ENCODE results near the gene SMIM38. TPM values are rescaled to one million over a fixed set of nuclear protein-coding genes. Genes with fewer than 3 reads are reported as not detected.
A peak's percentile ranks its signal among the peaks of the same experiment; 100 is the strongest.

Gene SMIM38
- total RNA-seq, 1 donor from 2014 or later = not detected

DNA sequence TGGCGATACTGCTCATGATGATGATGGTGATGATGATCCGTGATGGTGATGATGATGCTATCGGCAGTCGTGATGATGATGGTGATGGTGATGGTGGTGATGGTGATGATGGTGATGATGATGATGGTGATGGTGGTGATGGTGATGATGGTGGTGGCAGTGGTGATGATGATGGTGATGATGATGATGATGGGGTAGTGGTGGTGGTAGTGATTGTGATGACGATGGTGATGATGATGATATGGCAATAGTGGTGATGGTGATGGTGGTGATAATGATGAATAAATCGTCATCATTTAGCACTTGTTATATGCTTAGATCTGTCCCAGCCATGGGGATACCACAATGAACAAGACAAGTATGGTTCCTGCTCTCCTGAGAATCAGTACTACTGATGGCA, 39.2 kb downstream of the SMIM38 start:
- Mint-ChIP-seq H3K9me3 (ENCODE audit: unreplicated experiment) (no peaks in the 10 kb centered on the region), H3K4me3 (ENCODE audit: unreplicated experiment) (no peak overlapping the region), H3K4me1 (ENCODE audit: unreplicated experiment) (peaks cover 3% of the 10 kb centered on the region), H3K27ac (ENCODE audit: unreplicated experiment) (no peak overlapping the region), H3K27me3 (ENCODE audit: unreplicated experiment) (peaks cover 5% of the 10 kb centered on the region), H3K36me3 (ENCODE audit: low read depth, unreplicated experiment) (peaks cover 14% of the 10 kb centered on the region)
- no peak for DNase-seq (ENCODE audit: low spot score)
- TF ChIP-seq, protein P1, sequence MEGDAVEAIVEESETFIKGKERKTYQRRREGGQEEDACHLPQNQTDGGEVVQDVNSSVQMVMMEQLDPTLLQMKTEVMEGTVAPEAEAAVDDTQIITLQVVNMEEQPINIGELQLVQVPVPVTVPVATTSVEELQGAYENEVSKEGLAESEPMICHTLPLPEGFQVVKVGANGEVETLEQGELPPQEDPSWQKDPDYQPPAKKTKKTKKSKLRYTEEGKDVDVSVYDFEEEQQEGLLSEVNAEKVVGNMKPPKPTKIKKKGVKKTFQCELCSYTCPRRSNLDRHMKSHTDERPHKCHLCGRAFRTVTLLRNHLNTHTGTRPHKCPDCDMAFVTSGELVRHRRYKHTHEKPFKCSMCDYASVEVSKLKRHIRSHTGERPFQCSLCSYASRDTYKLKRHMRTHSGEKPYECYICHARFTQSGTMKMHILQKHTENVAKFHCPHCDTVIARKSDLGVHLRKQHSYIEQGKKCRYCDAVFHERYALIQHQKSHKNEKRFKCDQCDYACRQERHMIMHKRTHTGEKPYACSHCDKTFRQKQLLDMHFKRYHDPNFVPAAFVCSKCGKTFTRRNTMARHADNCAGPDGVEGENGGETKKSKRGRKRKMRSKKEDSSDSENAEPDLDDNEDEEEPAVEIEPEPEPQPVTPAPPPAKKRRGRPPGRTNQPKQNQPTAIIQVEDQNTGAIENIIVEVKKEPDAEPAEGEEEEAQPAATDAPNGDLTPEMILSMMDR (IDR thresholded peaks at IDR 0.05; ENCODE audit: unreplicated experiment) = no peak

DNA sequence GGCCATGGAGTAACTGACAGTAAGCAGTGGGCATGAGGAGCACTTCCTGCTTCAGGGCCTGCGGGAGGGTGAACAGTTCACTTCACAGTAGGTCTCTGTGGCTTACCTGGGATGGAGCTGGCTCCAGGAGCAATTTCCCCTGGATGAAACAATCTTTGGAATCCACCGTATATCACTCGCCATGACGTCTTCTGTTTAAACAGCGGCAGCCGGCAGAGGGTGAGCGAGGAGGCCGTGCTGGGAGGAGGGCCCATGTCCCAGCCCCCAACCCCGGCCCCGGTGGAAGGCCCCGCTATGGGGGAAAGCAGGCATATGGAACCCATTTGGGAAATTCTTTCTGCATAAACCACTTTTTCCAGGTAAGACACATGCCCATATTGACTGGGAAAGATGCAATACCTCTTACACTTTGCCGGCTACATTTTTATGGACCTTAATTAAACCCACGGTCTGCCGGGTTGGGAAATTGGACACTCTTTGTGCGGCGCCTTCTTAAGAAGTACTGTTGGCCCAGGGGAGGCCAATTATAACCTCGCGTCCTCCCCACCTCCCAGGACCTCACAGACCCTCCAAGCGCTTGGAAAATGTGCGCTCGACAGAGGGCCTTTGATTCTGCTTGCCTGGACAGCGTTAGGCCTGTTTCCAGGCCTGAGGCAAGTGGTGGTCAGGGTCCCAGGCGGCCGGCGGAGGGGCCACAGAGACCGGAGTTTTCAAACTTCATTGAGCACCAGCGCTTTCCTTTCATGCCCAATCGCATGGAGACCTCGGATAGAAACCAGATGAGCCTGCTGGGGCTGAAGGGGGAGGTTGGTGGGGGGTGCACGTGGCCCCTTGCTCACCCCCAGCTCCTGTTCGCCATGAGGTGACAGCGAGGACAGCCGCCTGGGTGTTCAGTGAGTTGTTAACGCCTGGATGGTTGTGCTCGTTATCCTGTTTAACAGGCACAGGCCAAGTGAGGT, 40.4 kb downstream of the SMIM38 start:
- Mint-ChIP-seq H3K4me1 (ENCODE audit: unreplicated experiment) (peaks cover 4% of the 10 kb centered on the region), H3K27ac (ENCODE audit: unreplicated experiment) (no peak overlapping the region), H3K27me3 (ENCODE audit: unreplicated experiment) (peaks cover 5% of the 10 kb centered on the region), H3K9me3 (ENCODE audit: unreplicated experiment) (no peaks in the 10 kb centered on the region), H3K4me3 (ENCODE audit: unreplicated experiment) (no peak overlapping the region), H3K36me3 (ENCODE audit: low read depth, unreplicated experiment) (peaks cover 14% of the 10 kb centered on the region)
- DNase-seq (ENCODE audit: low spot score) = no peak
- TF ChIP-seq, protein P1 (IDR thresholded peaks at IDR 0.05; ENCODE audit: unreplicated experiment) = no peak

DNA sequence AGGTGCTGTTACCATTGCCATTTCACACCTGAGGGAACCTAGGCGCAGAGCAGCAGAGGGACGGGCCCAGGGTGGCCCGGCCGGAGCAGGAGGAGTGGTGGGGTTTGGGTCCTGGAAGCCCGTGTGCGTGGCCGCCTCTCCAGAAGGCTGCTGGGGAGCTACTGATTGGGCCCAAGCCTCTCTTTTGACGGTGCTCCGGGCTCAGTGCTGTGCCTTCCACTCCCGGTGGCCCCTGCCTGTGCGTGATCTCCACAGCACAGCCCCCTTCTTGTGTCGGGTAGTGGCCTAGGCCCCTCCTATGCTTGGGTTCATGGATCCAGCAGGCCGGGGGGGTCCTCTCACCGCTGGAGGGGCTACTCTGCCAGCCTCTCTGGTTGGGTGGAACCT, 41.0 kb downstream of the SMIM38 start:
- H3K4me3 Mint-ChIP-seq (ENCODE audit: unreplicated experiment) = no peak overlapping the region
- H3K4me1 Mint-ChIP-seq (ENCODE audit: unreplicated experiment) = peaks cover 4% of the 10 kb centered on the region
- no peaks in the 10 kb centered on the region for H3K9me3 Mint-ChIP-seq (ENCODE audit: unreplicated experiment)
- no peak overlapping the region for H3K27ac Mint-ChIP-seq (ENCODE audit: unreplicated experiment)
- H3K36me3 Mint-ChIP-seq (ENCODE audit: low read depth, unreplicated experiment) = peaks cover 14% of the 10 kb centered on the region
- TF ChIP-seq, protein P1 (IDR thresholded peaks at IDR 0.05; ENCODE audit: unreplicated experiment) = no peak
- no peak for DNase-seq (ENCODE audit: low spot score)
- peaks cover 8% of the 10 kb centered on the region for H3K27me3 Mint-ChIP-seq (ENCODE audit: unreplicated experiment)

DNA sequence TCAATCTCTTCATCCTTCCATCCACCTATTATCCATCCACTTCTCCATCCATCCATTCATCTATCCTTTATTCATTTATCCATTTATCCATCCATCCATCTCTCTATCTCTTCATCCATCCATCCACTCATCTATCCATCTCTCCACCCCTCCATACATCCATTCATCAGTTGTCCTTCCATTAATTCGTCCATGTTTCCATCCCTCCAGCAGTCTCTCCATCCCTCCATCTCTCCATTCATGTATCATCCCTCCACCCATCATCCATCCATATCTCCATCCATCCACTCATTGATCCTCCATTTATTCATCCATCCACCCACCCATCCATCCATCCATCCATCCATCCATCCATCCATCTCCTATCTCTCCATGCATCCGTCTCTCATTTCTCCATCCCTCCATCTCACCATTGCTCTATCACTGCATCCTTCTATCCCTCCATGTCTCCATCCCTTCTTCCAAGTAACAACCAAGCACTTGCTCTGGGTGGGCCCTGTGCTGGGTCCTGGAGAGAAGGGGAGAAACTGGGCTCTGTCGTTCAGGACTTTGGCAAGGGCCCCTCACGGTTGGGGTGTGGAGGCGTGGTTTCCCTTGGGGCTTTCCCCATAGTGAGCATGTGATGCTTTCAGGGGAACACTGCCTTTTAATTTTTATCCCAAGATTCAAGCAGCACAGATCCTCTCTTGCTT, 43.3 kb downstream of the SMIM38 start:
- H3K27me3 Mint-ChIP-seq (ENCODE audit: unreplicated experiment) = peaks cover 8% of the 10 kb centered on the region
- H3K4me1 Mint-ChIP-seq (ENCODE audit: unreplicated experiment) = peaks cover 4% of the 10 kb centered on the region
- no peaks in the 10 kb centered on the region for H3K9me3 Mint-ChIP-seq (ENCODE audit: unreplicated experiment)
- no peak for DNase-seq (ENCODE audit: low spot score)
- H3K4me3 Mint-ChIP-seq (ENCODE audit: unreplicated experiment) = peak overlapping the region; percentile 48
- H3K36me3 Mint-ChIP-seq (ENCODE audit: low read depth, unreplicated experiment) = peaks cover 14% of the 10 kb centered on the region
- TF ChIP-seq, protein P1 (IDR thresholded peaks at IDR 0.05; ENCODE audit: unreplicated experiment) = no peak
- no peak overlapping the region for H3K27ac Mint-ChIP-seq (ENCODE audit: unreplicated experiment)

Measured in endothelial cell (in vitro differentiated cells).